Mammary epithelial cell (primary cell): Measurements from ENCODE around the gene SEMA4C.

ENCODE experiments used
- CTCF ChIP-seq, 2 donors: IDR thresholded peaks in 1 of 2; conservative IDR thresholded peaks in 1 of 2; 2 replicates each; pipeline ENCODE4 v1.5.1; 2011 to 2012; ENCODE audit warnings: inconsistent platforms in 2 of 2, low read length in 2 of 2, mild to moderate bottlenecking in 2 of 2, control low read depth in 1 of 2, low read depth in 1 of 2; ENCODE audit not compliant: insufficient read depth in 1 of 2; ENCODE audit errors: extremely low read depth in 1 of 2
- EZH2 ChIP-seq: IDR thresholded peaks from 2 replicates; pipeline ENCODE4 v1.6.1; 2012; ENCODE audit warnings: low read length, inconsistent platforms, borderline replicate concordance

- TF ChIP-seq CTCF (conservative IDR thresholded peaks at IDR 0.05 in 1 of 2, IDR thresholded peaks at IDR 0.05 in 1 of 2; ENCODE audit: extremely low read depth in 1 of 2, insufficient read depth in 1 of 2, low read depth in 1 of 2, low read length in 2 of 2) = no peak
- no peak for TF ChIP-seq EZH2
These were observed 861 bp upstream of the SEMA4C start for GRCh38 chr2:96870626-96871255.
